Inflammatory macrophage treated with lipopolysaccharide for 1 hour (primary cell): ENCODE data around the gene NUBP1.

Experiments
- DNase-seq, 2 donors: peaks; one replicate each; pipeline ENCODE4 v3.0.0-alpha.2; 2020 to 2022

NUBP1 gene

GRCh38 chr16:10808850-10809249 lies 65.2 kb downstream of the NUBP1 start:
- no peak for DNase-seq

GRCh38 chr16:10809706-10810105 lies 66.1 kb downstream of the NUBP1 start:
- no peak for DNase-seq

- peak; percentile 54 to 68 for DNase-seq
These were observed 68.9 kb downstream of the NUBP1 start for GRCh38 chr16:10812312-10813098.

- no peak for DNase-seq
These were observed 69.4 kb downstream of the NUBP1 start for GRCh38 chr16:10813099-10813455.

- no peak for DNase-seq
These were observed 73.9 kb downstream of the NUBP1 start for GRCh38 chr16:10817514-10817913.

GRCh38 chr16:10817963-10818941 lies 74.6 kb downstream of the NUBP1 start, which contains the start of gene TVP23A:
TVP23A (minus strand) TSS chr16:10818794; CDS start chr16:10818493, 301 bp downstream.
- no peak for DNase-seq
